ENCODE data around the gene PHF13.

DNA sequence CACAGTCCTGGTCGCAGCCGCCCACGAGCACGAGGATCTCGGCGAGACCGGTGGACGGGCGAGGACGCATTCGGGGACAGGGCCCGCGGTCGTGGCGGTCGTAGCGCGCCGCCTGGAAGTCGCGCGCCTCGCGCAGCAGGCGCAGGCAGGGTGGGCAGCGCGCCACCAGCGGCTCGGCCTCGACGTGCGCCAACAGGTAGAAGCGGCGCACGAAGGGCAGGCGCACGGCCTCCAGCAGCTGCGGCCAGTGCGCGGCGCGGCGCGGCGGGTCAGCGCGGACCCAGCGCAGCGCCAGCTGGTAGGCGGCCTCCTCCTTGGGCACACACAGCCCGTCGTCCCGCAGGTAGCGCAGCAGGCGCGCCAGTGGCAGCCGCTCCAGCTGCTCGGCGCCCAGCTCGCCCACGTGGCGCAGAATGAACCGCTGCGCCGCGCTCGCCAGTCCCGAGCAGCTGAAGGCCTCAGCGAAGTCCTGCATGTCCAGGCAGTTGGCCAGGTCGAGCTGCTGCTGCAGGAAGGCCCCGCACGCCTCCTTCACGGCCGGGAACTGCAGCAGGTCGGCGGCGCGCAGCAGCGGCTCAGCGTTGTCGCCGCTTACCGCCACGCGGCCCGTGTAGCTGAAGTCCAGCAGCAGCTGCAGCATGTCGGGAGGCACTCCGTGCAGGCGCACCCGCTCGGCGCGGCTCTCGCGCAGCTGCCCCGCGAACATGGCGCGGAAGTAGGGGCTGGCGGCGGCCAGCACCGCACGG is 11.4 kb upstream of the PHF13 start:
- no peak for TF ChIP-seq EZH2 (IDR thresholded peaks at IDR 0.05)
- TF ChIP-seq POLR2AphosphoS5 (IDR thresholded peaks at IDR 0.05; ENCODE audit: borderline replicate concordance, low read depth, low read length), result no peak
